ENCODE results near the gene ACOX3.
"Not testable (repeated sequence)": the region's sequence is repeated elsewhere in the genome, so short reads cannot be mapped to it uniquely, and the experiment has no call there.

ACOX3 gene

GRCh38 chr4:8440492-8441311 lies at the start of gene ACOX3, which contains the start of gene TRMT44:
Gene ACOX3, minus strand, starts transcription at chr4:8440723. Its CDS starts 24,202 bp downstream, at chr4:8416521.
Gene TRMT44, plus strand, starts transcription at chr4:8440777. Its CDS starts 46 bp downstream, at chr4:8440823.
- no peaks in the 10 kb centered on the region for H3K36me3 Mint-ChIP-seq (ENCODE audit: low read depth)
- H3K4me3 Mint-ChIP-seq: peak within 1 kb of the TSS; percentile 91 to 100 (median 99)
- TF ChIP-seq CTCF (IDR thresholded peaks at IDR 0.05; ENCODE audit: unreplicated experiment in 3 of 3): no peak
- no peaks in the 10 kb centered on the region for H3K27me3 Mint-ChIP-seq (ENCODE audit: low read depth)
- peaks cover 77% of the 10 kb centered on the region for H3K4me1 Mint-ChIP-seq
- H3K9me3 Mint-ChIP-seq: peaks cover 4% of the 10 kb centered on the region
- peak within 1 kb of the TSS; percentile 94 to 98 (median 98) for H3K27ac Mint-ChIP-seq

GRCh38 chr4:8488791-8489369 lies 48.4 kb upstream of the ACOX3 start:
- Mint-ChIP-seq H3K4me1 (peaks cover 17% of the 10 kb centered on the region), H3K27me3 (ENCODE audit: low read depth) (peaks cover 7% of the 10 kb centered on the region), H3K36me3 (ENCODE audit: low read depth) (peaks cover 8% of the 10 kb centered on the region), H3K9me3 (no peaks in the 10 kb centered on the region), H3K4me3 (no peak overlapping the region), H3K27ac (no peak overlapping the region)
- TF ChIP-seq CTCF (IDR thresholded peaks at IDR 0.05; ENCODE audit: unreplicated experiment in 3 of 3): no peak

- H3K36me3 Mint-ChIP-seq (ENCODE audit: low read depth): not testable (repeated sequence)
These were observed 46.1 kb upstream of the ACOX3 start for GRCh38 chr4:8486643-8487042.

GRCh38 chr4:8480221-8480620 lies 39.7 kb upstream of the ACOX3 start:
- Mint-ChIP-seq H3K4me3 (no peak overlapping the region), H3K27me3 (ENCODE audit: low read depth) (no peaks in the 10 kb centered on the region), H3K4me1 (peaks cover 16% of the 10 kb centered on the region), H3K9me3 (no peaks in the 10 kb centered on the region), H3K27ac (no peak overlapping the region), H3K36me3 (ENCODE audit: low read depth) (peaks cover 8% of the 10 kb centered on the region)
- TF ChIP-seq CTCF (IDR thresholded peaks at IDR 0.05; ENCODE audit: unreplicated experiment in 3 of 3): no peak

More at GRCh38 chr4:8486643-8487042, 46.1 kb upstream of the ACOX3 start:
- H3K27ac Mint-ChIP-seq; H3K27me3 Mint-ChIP-seq (ENCODE audit: low read depth); H3K9me3 Mint-ChIP-seq; H3K4me3 Mint-ChIP-seq: not testable (repeated sequence)
- H3K4me1 Mint-ChIP-seq: peaks cover 11% of the 10 kb centered on the region

GRCh38 chr4:8478801-8479744 lies 38.5 kb upstream of the ACOX3 start:
- Mint-ChIP-seq H3K9me3 (no peaks in the 10 kb centered on the region), H3K4me1 (peaks cover 14% of the 10 kb centered on the region), H3K27me3 (ENCODE audit: low read depth) (no peaks in the 10 kb centered on the region), H3K27ac (peak overlapping the region in 1 of 3 experiments; percentile 38), H3K4me3 (no peak overlapping the region), H3K36me3 (ENCODE audit: low read depth) (peaks cover 8% of the 10 kb centered on the region)
- no peak for TF ChIP-seq CTCF (IDR thresholded peaks at IDR 0.05; ENCODE audit: unreplicated experiment in 3 of 3)

GRCh38 chr4:8478371-8478770 lies 37.8 kb upstream of the ACOX3 start:
- Mint-ChIP-seq H3K4me3 (no peak overlapping the region), H3K27me3 (ENCODE audit: low read depth) (peaks cover 2% of the 10 kb centered on the region), H3K36me3 (ENCODE audit: low read depth) (peaks cover 8% of the 10 kb centered on the region), H3K4me1 (peaks cover 18% of the 10 kb centered on the region), H3K27ac (no peak overlapping the region), H3K9me3 (no peaks in the 10 kb centered on the region)
- TF ChIP-seq CTCF (IDR thresholded peaks at IDR 0.05; ENCODE audit: unreplicated experiment in 3 of 3): no peak
